DMS53 treated with DMSO at 0.1 percent for 48 hours (cell line): Measurements from ENCODE around the gene RPS17.
"Not testable (repeated sequence)": the region's sequence is repeated elsewhere in the genome, so short reads cannot be mapped to it uniquely, and the experiment has no call there.

ENCODE experiments used
- DNase-seq: peaks from one replicate; lab custom pipeline; 2025; ENCODE audit not compliant: unreplicated experiment; lab: John Stamatoyannopoulos, UW

The RPS17 gene

GRCh38 chr15:82513587-82513986 lies 26.7 kb downstream of the RPS17 start:
- not testable (repeated sequence) for DNase-seq

- DNase-seq, result not testable (repeated sequence)
These were observed 32.6 kb downstream of the RPS17 start for GRCh38 chr15:82507693-82508092.

GRCh38 chr15:82507087-82507486 lies 33.2 kb downstream of the RPS17 start:
- not testable (repeated sequence) for DNase-seq

GRCh38 chr15:82505842-82506241 lies 34.4 kb downstream of the RPS17 start:
- not testable (repeated sequence) for DNase-seq

- not testable (repeated sequence) for DNase-seq
These were observed 36.2 kb downstream of the RPS17 start for GRCh38 chr15:82504074-82504473.

GRCh38 chr15:82502700-82503339 lies 37.4 kb downstream of the RPS17 start:
- not testable (repeated sequence) for DNase-seq

GRCh38 chr15:82500772-82501171 lies 39.5 kb downstream of the RPS17 start:
- DNase-seq, result not testable (repeated sequence)

- DNase-seq, result not testable (repeated sequence)
These were observed 42.3 kb downstream of the RPS17 start for GRCh38 chr15:82497978-82498377.

GRCh38 chr15:82488250-82488649 lies 52.0 kb downstream of the RPS17 start:
- not testable (repeated sequence) for DNase-seq

- DNase-seq, result not testable (repeated sequence)
These were observed 53.2 kb downstream of the RPS17 start for GRCh38 chr15:82487045-82487444.
